B cell (primary cell): ENCODE measurements around the gene RICTOR. TPM values are rescaled to one million over a fixed set of nuclear protein-coding genes. Genes with fewer than 3 reads are reported as not detected.

Experiments
- ATAC-seq: fragments of 200-7000 bp; cut with Tn5 transposase; one replicate; pipeline ENCODE4 v1.10.0; 2021; ENCODE audit warnings: low read depth, mild to moderate bottlenecking, moderate number of reproducible peaks, moderate library complexity
- CTCF ChIA-PET: fragments of 350-600 bp; sonication (Branson Sonifier 250); formaldehyde crosslinking; loops from one replicate; lab custom pipeline; 2021; ENCODE audit warnings: antibody characterized with exemption, inconsistent platforms; lab: Charles Lee
- POLR2A ChIA-PET: fragments of 350-600 bp; sonication (Branson Sonifier 250); formaldehyde crosslinking; loops from one replicate; lab custom pipeline; 2021; ENCODE audit warnings: antibody characterized with exemption; lab: Charles Lee
- DNase-seq: peaks from one replicate; pipeline ENCODE4 v3.0.0; 2013
- H2AFZ ChIP-seq: 2 replicates; pipeline ENCODE4 v1.6.1; 2012; ENCODE audit warnings: mild to moderate bottlenecking, low read depth, low read length; ENCODE audit not compliant: insufficient read depth, poor library complexity, severe bottlenecking
- H3K27ac ChIP-seq, 2 donors: 1 replicate in 1 of 2; 2 replicates in 1 of 2; pipeline ENCODE4 v1.5.1; 2012 to 2013; ENCODE audit warnings: low read length in 2 of 2, mild to moderate bottlenecking in 2 of 2, moderate library complexity in 1 of 2
- H3K27me3 ChIP-seq, 4 experiments: fragments of 200-600 bp in 1 of 4; sonication (generic) in 1 of 4; replicated peaks in 1 of 4; 1 replicate in 2 of 4; 2 replicates in 2 of 4; pipeline versions ENCODE4 v1.6.1 to v1.7.0; 2013 to 2016; ENCODE audit warnings: low read length in 3 of 4, mild to moderate bottlenecking in 2 of 4, mixed read lengths in 1 of 4, moderate library complexity in 1 of 4; ENCODE audit not compliant: insufficient read depth in 4 of 4, control insufficient read depth in 3 of 4; ENCODE audit errors: control extremely low read depth in 1 of 4
- H3K36me3 ChIP-seq, 2 experiments: replicated peaks in 1 of 2; 1 replicate in 1 of 2; 2 replicates in 1 of 2; pipeline versions ENCODE4 v1.6.1 to v1.7.1; 2013; ENCODE audit warnings: low read length in 1 of 2; ENCODE audit not compliant: insufficient read depth in 2 of 2, control insufficient read depth in 1 of 2; ENCODE audit errors: control extremely low read depth in 1 of 2, extremely low read depth in 1 of 2
- H3K4me1 ChIP-seq, 2 donors: fragments of 200-600 bp in 1 of 2; sonication (generic) in 1 of 2; 1 replicate in 1 of 2; 2 replicates in 1 of 2; pipeline versions ENCODE4 v1.5.1 to v1.6.1; 2013 to 2017; ENCODE audit warnings: low read length in 2 of 2; ENCODE audit not compliant: control insufficient read depth in 2 of 2, insufficient read depth in 2 of 2
- H3K4me2 ChIP-seq: replicated peaks from 2 replicates; pipeline ENCODE3; 2012; ENCODE audit warnings: mild to moderate bottlenecking, low read depth, low read length; ENCODE audit not compliant: poor library complexity, severe bottlenecking
- H3K4me3 ChIP-seq, 5 experiments: fragments of 200-600 bp in 1 of 5; sonication (generic) in 1 of 5; 1 replicate in 3 of 5; 2 replicates in 2 of 5; pipeline versions ENCODE4 v1.5.1 to v1.7.0; 2011 to 2016; ENCODE audit warnings: low read length in 4 of 5, mild to moderate bottlenecking in 4 of 5, low read depth in 2 of 5, control low read depth in 1 of 5, moderate library complexity in 1 of 5; ENCODE audit not compliant: insufficient read depth in 1 of 5; ENCODE audit errors: control extremely low read depth in 1 of 5, extremely low read depth in 1 of 5
- H3K79me2 ChIP-seq: fragments of 200-600 bp; sonication (generic); one replicate; pipeline ENCODE4 v1.6.0; 2016; ENCODE audit warnings: low read length; ENCODE audit not compliant: control insufficient read depth, insufficient read depth
- H3K9ac ChIP-seq: fragments of 200-600 bp; sonication (generic); 2 replicates; pipeline ENCODE4 v1.6.1; 2017; ENCODE audit warnings: mild to moderate bottlenecking, low read length, moderate library complexity
- H3K9me3 ChIP-seq, 3 donors: one replicate each; pipeline versions ENCODE4 v1.6.1 to v1.7.1; 2013; ENCODE audit warnings: low read length in 2 of 3; ENCODE audit not compliant: control insufficient read depth in 2 of 3, insufficient read depth in 1 of 3; ENCODE audit errors: control extremely low read depth in 1 of 3
- H4K20me1 ChIP-seq: 2 replicates; pipeline ENCODE4 v1.6.0; 2012; ENCODE audit warnings: mild to moderate bottlenecking, low read length; ENCODE audit not compliant: insufficient read depth, control insufficient read depth, poor library complexity, severe bottlenecking
- H3K27ac Mint-ChIP-seq: one replicate; pipeline ENCODE4 v1.8.0; 2021; ENCODE audit warnings: mixed read lengths
- H3K27me3 Mint-ChIP-seq: one replicate; pipeline ENCODE4 v1.8.0; 2021; ENCODE audit warnings: mixed read lengths
- H3K4me1 Mint-ChIP-seq: one replicate; pipeline ENCODE4 v1.8.0; 2021; ENCODE audit warnings: mixed read lengths
- H3K4me3 Mint-ChIP-seq: one replicate; pipeline ENCODE4 v1.8.0; 2021; ENCODE audit warnings: mixed read lengths
- H3K9me3 Mint-ChIP-seq: one replicate; pipeline ENCODE4 v1.8.0; 2022; ENCODE audit warnings: mixed read lengths; ENCODE audit not compliant: insufficient read depth
- CTCF ChIP-seq: fragments of 200-600 bp; IDR thresholded peaks from one replicate; pipeline ENCODE4 v1.8.0; 2022; ENCODE audit warnings: antibody characterized with exemption, mild to moderate bottlenecking
- EZH2 ChIP-seq: IDR thresholded peaks from 2 replicates; pipeline ENCODE4 v1.6.1; 2012; ENCODE audit warnings: borderline replicate concordance, low read depth, mild to moderate bottlenecking, moderate library complexity, low read length; ENCODE audit not compliant: insufficient read depth, poor library complexity, severe bottlenecking
- WGBS: methylation state at CpG from one replicate; pipeline ENCODE4 v1.1.5; 2013; ENCODE audit warnings: missing lambda C conversion rate; ENCODE audit not compliant: insufficient coverage; 5-methylcytosine and 5-hydroxymethylcytosine counted together
- intact Hi-C: fragments of 100-400 bp; cut with micrococcal nuclease; formaldehyde crosslinking; loops from one replicate; pipeline ENCODE4 v1.10.0; 2022
- polyA plus RNA-seq: library from polyadenylated mRNA; depleted of rRNA; stranded (reverse); fragments of >200 nt; gene quantifications from 2 replicates; pipeline ENCODE4 v1.2.3, GENCODE V29; 2012
- total RNA-seq, 2 donors: library from RNA; stranded (reverse); fragments of 120-200 nt in 1 of 2; gene quantifications; 1 replicate in 1 of 2; 2 replicates in 1 of 2; pipeline versions ENCODE4 v1.2.3 to v1.2.4, GENCODE V29; 2013 to 2022

RICTOR gene
- total and polyA plus RNA-seq, 2 donors (not counting 1 experiment from before 2014, with no cell fraction given), result 15.4 to 84.3 TPM

GRCh38 chr5:38932854-38933408 is 141.3 kb downstream of the RICTOR start:
- Histone ChIP-seq H3K36me3 (peaks cover 0 to 4% of the 10 kb centered on the region in 2 experiments), H2AFZ (no peak overlapping the region), H3K27me3 (no peaks in the 10 kb centered on the region), H3K79me2 (no peaks in the 10 kb centered on the region), H4K20me1 (no peaks in the 10 kb centered on the region), H3K4me2 (no peak overlapping the region), H3K9ac (no peak overlapping the region), H3K4me1 (no peaks in the 10 kb centered on the region), H3K4me3 (no peak overlapping the region), H3K9me3 (no peaks in the 10 kb centered on the region), H3K27ac (no peak overlapping the region)
- POLR2A ChIA-PET, result no interaction called here
- TF ChIP-seq EZH2 (no peak), CTCF (no peak)
- CTCF ChIA-PET, result no interaction called here
- intact Hi-C loops, result no loop called here
- 95% methylated on average over 4 of the region's 4 CpGs for WGBS
- Mint-ChIP-seq H3K9me3 (no peaks in the 10 kb centered on the region), H3K27ac (no peak overlapping the region), H3K4me1 (no peaks in the 10 kb centered on the region), H3K27me3 (peaks cover 4% of the 10 kb centered on the region), H3K4me3 (no peak overlapping the region)
- no peak for ATAC-seq
- DNase-seq, result no peak

- no peaks in the 10 kb centered on the region for H3K27me3 ChIP-seq
- H3K36me3 ChIP-seq, result peaks cover 0 to 4% of the 10 kb centered on the region in 2 experiments
- H3K9me3 Mint-ChIP-seq, result no peaks in the 10 kb centered on the region
- no peak overlapping the region for H3K4me3 Mint-ChIP-seq
- H3K9me3 ChIP-seq, result peaks cover 0 to 8% (median 0%) of the 10 kb centered on the region in 3 donors
- no peak overlapping the region for H3K27ac Mint-ChIP-seq
- CTCF ChIA-PET, result interaction anchor here (1.0 kb wide), 1 partner anchor 10 kb away, joined by 3 read pairs; no protein-coding TSS in a partner anchor
- H3K4me1 ChIP-seq, result no peaks in the 10 kb centered on the region
- POLR2A ChIA-PET, result no interaction called here
- no peak overlapping the region for H3K9ac ChIP-seq
- WGBS, result no CpG with 5 or more reads among the region's 4 CpGs
- intact Hi-C loops, result no loop called here
- H3K27me3 Mint-ChIP-seq, result peaks cover 7% of the 10 kb centered on the region
- no peak overlapping the region for H3K4me3 ChIP-seq
- no peak for ATAC-seq
- H3K4me2 ChIP-seq, result no peak overlapping the region
- H3K4me1 Mint-ChIP-seq, result no peaks in the 10 kb centered on the region
- DNase-seq, result no peak
- H4K20me1 ChIP-seq, result no peaks in the 10 kb centered on the region
- no peaks in the 10 kb centered on the region for H3K79me2 ChIP-seq
- no peak overlapping the region for H2AFZ ChIP-seq
- no peak overlapping the region for H3K27ac ChIP-seq
- no peak for TF ChIP-seq EZH2
Observed at GRCh38 chr5:38931731-38932130, 142.5 kb downstream of the RICTOR start.
